ENCODE data around the gene LRRC37A3.
"Not testable (repeated sequence)": the region's sequence is repeated elsewhere in the genome, so short reads cannot be mapped to it uniquely, and the experiment has no call there.

GRCh38 chr17:64815833-64816198 is 103.5 kb downstream of the LRRC37A3 start:
- TF ChIP-seq CTCF, POLR2A (IDR thresholded peaks at IDR 0.05): not testable (repeated sequence)

Data from right lobe of liver (tissue), 4 donors.